ENCODE data around the gene GAS7. TPM values are rescaled to one million over a fixed set of nuclear protein-coding genes. Genes with fewer than 3 reads are reported as not detected.

The GAS7 gene
- total RNA-seq, 1 experiment from 2014 or later: 6.0 TPM

DNA sequence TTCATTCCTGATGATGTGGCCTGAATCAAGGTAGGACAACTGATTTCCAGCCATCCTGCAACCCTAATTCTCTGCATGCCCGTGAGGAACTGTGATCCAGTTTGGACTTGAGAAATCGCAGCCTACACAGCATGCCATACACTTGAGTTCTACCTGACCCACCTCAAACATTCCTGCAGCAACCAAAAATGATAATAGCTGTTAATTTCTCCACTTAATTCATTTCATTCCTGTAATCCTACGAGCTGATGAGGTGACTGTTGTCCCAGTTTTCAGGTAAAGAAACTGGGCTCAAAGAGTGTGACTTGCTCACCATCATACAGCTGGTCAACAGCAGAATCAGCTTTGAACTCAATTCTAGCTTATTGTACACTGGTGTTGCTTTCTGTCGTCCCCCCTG, 2.2 kb upstream of the GAS7 start:
- H3K4ac ChIP-seq (ENCODE audit: low read depth, low read length): no peak overlapping the region
- no peak overlapping the region for H3K56ac ChIP-seq (ENCODE audit: insufficient read length, low read depth, low read length)
- H3K23ac ChIP-seq (ENCODE audit: insufficient read length, low read depth, low read length): no peak overlapping the region
- no peak overlapping the region for H2BK15ac ChIP-seq (ENCODE audit: low read depth, low read length)
- Mint-ChIP-seq H3K27ac (no peak overlapping the region), H3K36me3 (ENCODE audit: insufficient read depth in 1 of 3, low read depth in 3 of 3) (peaks cover 2 to 19% (median 9%) of the 10 kb centered on the region in 3 experiments), H3K4me1 (peaks cover 4 to 6% of the 10 kb centered on the region in 2 experiments; a peak in 3 of 4 replicates), H3K4me3 (no peak overlapping the region), H3K27me3 (ENCODE audit: low read depth) (peaks cover 48% of the 10 kb centered on the region), H3K9me3 (peaks cover 19 to 21% of the 10 kb centered on the region in 2 experiments)
- no peak overlapping the region for H4K8ac ChIP-seq (replicated peaks; ENCODE audit: insufficient read length, low read depth, low read length)
- H2BK120ac ChIP-seq (ENCODE audit: low read depth, low read length, poor library complexity, severe bottlenecking): no peak overlapping the region
- H3K18ac ChIP-seq (ENCODE audit: insufficient read length, low read depth, low read length): no peak overlapping the region
- peaks cover 5% of the 10 kb centered on the region for H3K9me3 ChIP-seq (ENCODE audit: control insufficient read depth, low read depth, low read length)
- no peaks in the 10 kb centered on the region for H3K79me1 ChIP-seq (ENCODE audit: insufficient read depth, low read depth, low read length, poor library complexity, severe bottlenecking)
- WGBS (ENCODE audit: extremely low coverage, insufficient read length, low lambda C conversion rate): no CpG with 5 or more reads among the region's 4 CpGs
- H2AFZ ChIP-seq (ENCODE audit: low read length): no peak overlapping the region
- no peak overlapping the region for H3K4me2 ChIP-seq (ENCODE audit: insufficient read depth, insufficient read length, low read length)
- no peak overlapping the region for H3K9ac ChIP-seq (ENCODE audit: extremely low read depth, insufficient read length, low read length)
- no peak overlapping the region for H2BK20ac ChIP-seq (ENCODE audit: low read depth, low read length, poor library complexity, severe bottlenecking)
- H2BK5ac ChIP-seq (ENCODE audit: insufficient read length, low read length): no peak overlapping the region
- H3K14ac ChIP-seq (ENCODE audit: insufficient read depth, low read length): no peak overlapping the region
- H2AK5ac ChIP-seq (ENCODE audit: insufficient read length, low read length): no peak overlapping the region
- DNase-seq: no peak
- no peak for TF ChIP-seq CTCF (conservative IDR thresholded peaks at IDR 0.05)
- H3K79me2 ChIP-seq (ENCODE audit: insufficient read depth, low read length): no peaks in the 10 kb centered on the region
- H3T11ph ChIP-seq (ENCODE audit: low read length): no peak overlapping the region
- H2BK12ac ChIP-seq (ENCODE audit: insufficient read length, low read depth, low read length): no peak overlapping the region
- peaks cover 7% of the 10 kb centered on the region for H3K23me2 ChIP-seq (ENCODE audit: insufficient read length, low read depth, low read length, poor library complexity, severe bottlenecking)
- no peak overlapping the region for H4K5ac ChIP-seq (ENCODE audit: insufficient read length, low read depth, low read length)
- peaks cover 7% of the 10 kb centered on the region; the same call in 1 of the 2 replicates for H3K27me3 ChIP-seq (ENCODE audit: insufficient read depth, low read length)
- no peak overlapping the region for H4K91ac ChIP-seq (ENCODE audit: insufficient read length, low read depth, low read length)
- no peaks in the 10 kb centered on the region for H4K20me1 ChIP-seq (ENCODE audit: control insufficient read depth, insufficient read depth, insufficient read length)
- no peak overlapping the region for H3K27ac ChIP-seq (ENCODE audit: insufficient read length, low read depth, low read length)
- H3K4me1 ChIP-seq (ENCODE audit: insufficient read depth, low read length): no peaks in the 10 kb centered on the region
